ENCODE data around the gene TRIM51G.
"Not testable (repeated sequence)": the region's sequence is repeated elsewhere in the genome, so short reads cannot be mapped to it uniquely, and the experiment has no call there.

The TRIM51G gene

GRCh38 chr11:48983785-48984184, at the start of gene TRIM51G:
TSS of gene TRIM51G (minus strand) at chr11:48983885. CDS start at chr11:48981695, 2,190 bp downstream.
- not testable (repeated sequence) for DNase-seq (ENCODE audit: low read depth)

- not testable (repeated sequence) for DNase-seq (ENCODE audit: low read depth)
These were observed 44.8 kb upstream of the TRIM51G start, which contains the start of gene TRIM49B for GRCh38 chr11:49028523-49028922. TSS of gene TRIM49B (plus strand) at chr11:49028823. CDS start at chr11:49031600, 2,777 bp downstream.

GRCh38 chr11:48968592-48968991, 15.1 kb downstream of the TRIM51G start:
- DNase-seq (ENCODE audit: low read depth), result not testable (repeated sequence)

GRCh38 chr11:48955315-48956049, 28.2 kb downstream of the TRIM51G start:
- not testable (repeated sequence) for DNase-seq (ENCODE audit: low read depth)

GRCh38 chr11:48945796-48946195, 37.9 kb downstream of the TRIM51G start:
- DNase-seq (ENCODE audit: low read depth), result not testable (repeated sequence)
